Stimulated activated CD4-positive, alpha-beta T cell treated with anti-CD3 and anti-CD28 coated beads, Interleukin-12 subunit alpha, Interleukin-12 subunit beta, amount 100 ng/mL, for 4 hours (primary cell): Measurements from ENCODE around the gene GNPTAB.

ENCODE experiments used
- DNase-seq: peaks from one replicate; pipeline ENCODE4 v3.0.0-alpha.2; 2020

The GNPTAB gene

GRCh38 chr12:101727098-101727497, 103.7 kb downstream of the GNPTAB start:
- no peak for DNase-seq

- DNase-seq = no peak
Measured at GRCh38 chr12:101722392-101722791, 108.4 kb downstream of the GNPTAB start.

- no peak for DNase-seq
Measured at GRCh38 chr12:101720118-101720517, 110.6 kb downstream of the GNPTAB start.

- DNase-seq = no peak
Measured at GRCh38 chr12:101719566-101719965, 111.2 kb downstream of the GNPTAB start.

- DNase-seq = no peak
Measured at GRCh38 chr12:101714877-101715444, 115.8 kb downstream of the GNPTAB start.

GRCh38 chr12:101713930-101714329, 116.8 kb downstream of the GNPTAB start:
- no peak for DNase-seq

- DNase-seq = no peak
Measured at GRCh38 chr12:101713059-101713682, 117.6 kb downstream of the GNPTAB start.

GRCh38 chr12:101710288-101710687, 120.5 kb downstream of the GNPTAB start:
- DNase-seq = no peak

GRCh38 chr12:101707131-101707782, 123.5 kb downstream of the GNPTAB start:
- no peak for DNase-seq

- DNase-seq = no peak
Measured at GRCh38 chr12:101706403-101706802, 124.4 kb downstream of the GNPTAB start.

- DNase-seq = no peak
Measured at GRCh38 chr12:101703487-101703886, 127.3 kb downstream of the GNPTAB start.

GRCh38 chr12:101700299-101700820, 130.4 kb downstream of the GNPTAB start:
- no peak for DNase-seq

GRCh38 chr12:101698800-101699347, 131.9 kb downstream of the GNPTAB start:
- no peak for DNase-seq

GRCh38 chr12:101697930-101698799, 132.6 kb downstream of the GNPTAB start:
- peak; percentile 2 for DNase-seq

- DNase-seq = peak; percentile 66
Measured at GRCh38 chr12:101697197-101697929, 133.4 kb downstream of the GNPTAB start, which contains the start of gene CHPT1. Gene CHPT1, plus strand, starts transcription at chr12:101697640. Its CDS starts 222 bp downstream, at chr12:101697862.

- no peak for DNase-seq
Measured at GRCh38 chr12:101696251-101697196, 134.2 kb downstream of the GNPTAB start.

- DNase-seq = no peak
Measured at GRCh38 chr12:101695706-101696105, 135.1 kb downstream of the GNPTAB start.
